SK-N-SH treated with all-trans-retinoic acid at 6 μM for 48 hours (cell line): Measurements from ENCODE around the gene FAM216B.

Experiments used
- ATAC-seq: fragments of 200-7000 bp; cut with Tn5 transposase; 3 replicates; pipeline ENCODE4 v1.9.1; 2020; ENCODE audit warnings: mild to moderate bottlenecking, moderate library complexity
- ARNTL ChIP-seq: fragments of 450-650 bp; formaldehyde crosslinking; IDR thresholded peaks from 2 replicates; pipeline ENCODE4 v1.5.0; 2020; ENCODE audit warnings: low read depth, mild to moderate bottlenecking, moderate library complexity, borderline replicate concordance
- BACH2 ChIP-seq: fragments of 250-450 bp; sonication (Bioruptor Pico); IDR thresholded peaks from 2 replicates; pipeline ENCODE4 v1.9.0; 2021; ENCODE audit warnings: mild to moderate bottlenecking, borderline replicate concordance
- CSDC2 ChIP-seq: fragments of 250-450 bp; sonication (Bioruptor Pico); IDR thresholded peaks from 2 replicates; pipeline ENCODE4 v1.5.0; 2020; ENCODE audit warnings: mild to moderate bottlenecking, moderate library complexity
- CSRNP3 ChIP-seq: fragments of 250-450 bp; sonication (Bioruptor Pico); IDR thresholded peaks from 2 replicates; pipeline ENCODE4 v1.5.1; 2021; ENCODE audit warnings: mild to moderate bottlenecking, moderate library complexity
- ESRRG ChIP-seq: fragments of 250-450 bp; sonication (Bioruptor Pico); IDR thresholded peaks from 2 replicates; pipeline ENCODE4 v1.6.1; 2021; ENCODE audit warnings: mild to moderate bottlenecking
- GLIS3 ChIP-seq: fragments of 250-450 bp; sonication (Bioruptor Pico); IDR thresholded peaks from 2 replicates; pipeline ENCODE4 v1.5.0; 2020; ENCODE audit warnings: mild to moderate bottlenecking, moderate library complexity
- OSR1 ChIP-seq: fragments of 250-450 bp; sonication (Bioruptor Pico); IDR thresholded peaks from 2 replicates; pipeline ENCODE4 v1.8.0; 2022; ENCODE audit warnings: moderate library complexity, mild to moderate bottlenecking, inconsistent platforms
- PPARA ChIP-seq: fragments of 250-450 bp; sonication (Bioruptor Pico); IDR thresholded peaks from 2 replicates; pipeline ENCODE4 v1.5.0; 2020; ENCODE audit warnings: mild to moderate bottlenecking, borderline replicate concordance
- RARB ChIP-seq: fragments of 250-450 bp; sonication (Bioruptor Pico); IDR thresholded peaks from 2 replicates; pipeline ENCODE4 v1.8.0; 2021; ENCODE audit warnings: mild to moderate bottlenecking, moderate library complexity
- SNAI2 ChIP-seq: fragments of 250-450 bp; sonication (Bioruptor Pico); IDR thresholded peaks from 2 replicates; pipeline ENCODE4 v1.5.0; 2020; ENCODE audit warnings: mild to moderate bottlenecking, moderate library complexity
- TCF4 ChIP-seq: fragments of 250-450 bp; sonication (Bioruptor Pico); IDR thresholded peaks from 2 replicates; pipeline ENCODE4 v1.8.0; 2021; ENCODE audit warnings: mild to moderate bottlenecking, moderate library complexity, borderline replicate concordance
- TOX ChIP-seq: fragments of 250-450 bp; sonication (Bioruptor Pico); IDR thresholded peaks from 2 replicates; pipeline ENCODE4 v1.8.0; 2021; ENCODE audit warnings: mild to moderate bottlenecking, moderate library complexity, borderline replicate concordance
- TSHZ2 ChIP-seq: fragments of 250-450 bp; sonication (Bioruptor Pico); IDR thresholded peaks from 2 replicates; pipeline ENCODE4 v1.5.0; 2020; ENCODE audit warnings: mild to moderate bottlenecking, moderate library complexity
- ZC3H10 ChIP-seq: fragments of 250-450 bp; sonication (Bioruptor Pico); IDR thresholded peaks from 2 replicates; pipeline ENCODE4 v1.5.1; 2021; ENCODE audit warnings: mild to moderate bottlenecking, moderate library complexity
- ZFP3 ChIP-seq: fragments of 250-450 bp; sonication (Bioruptor Pico); IDR thresholded peaks from 2 replicates; pipeline ENCODE4 v1.5.0; 2020; ENCODE audit warnings: mild to moderate bottlenecking, moderate library complexity
- ZFP30 ChIP-seq: fragments of 450-650 bp; formaldehyde crosslinking; IDR thresholded peaks from 2 replicates; pipeline ENCODE4 v1.5.0; 2022; ENCODE audit warnings: mild to moderate bottlenecking, moderate library complexity
- ZNF565 ChIP-seq: fragments of 450-650 bp; formaldehyde crosslinking; conservative IDR thresholded peaks from 2 replicates; pipeline ENCODE4 v1.5.0; 2020; ENCODE audit warnings: low read depth, mild to moderate bottlenecking, moderate library complexity
- ZNF70 ChIP-seq: fragments of 450-650 bp; formaldehyde crosslinking; IDR thresholded peaks from 2 replicates; pipeline ENCODE4 v1.5.0; 2020; ENCODE audit warnings: mild to moderate bottlenecking, moderate library complexity
- ZNF8 ChIP-seq: fragments of 450-650 bp; formaldehyde crosslinking; IDR thresholded peaks from 2 replicates; pipeline ENCODE4 v1.5.0; 2020; ENCODE audit warnings: mild to moderate bottlenecking, moderate library complexity
- TF ChIP-seq, protein P1 (sequence below): fragments of 250-450 bp; sonication (Bioruptor Pico); IDR thresholded peaks from 2 replicates; pipeline ENCODE4 v1.5.1; 2020; ENCODE audit warnings: low read depth, mild to moderate bottlenecking, moderate library complexity
- TF ChIP-seq, protein P2 (sequence below): fragments of 250-450 bp; sonication (Bioruptor Pico); IDR thresholded peaks from 2 replicates; pipeline ENCODE4 v1.8.0; 2021; ENCODE audit warnings: low read depth, mild to moderate bottlenecking, moderate library complexity, borderline replicate concordance

FAM216B gene

GRCh38 chr13:42746866-42747265 is 34.5 kb upstream of the FAM216B start:
- TF ChIP-seq ZNF70 (CRISPR knock-in tag): no peak
- no peak for TF ChIP-seq TSHZ2 (CRISPR knock-in tag)
- no peak for TF ChIP-seq GLIS3 (CRISPR knock-in tag)
- TF ChIP-seq ARNTL (CRISPR knock-in tag): no peak
- TF ChIP-seq ESRRG: no peak
- TF ChIP-seq ZFP3: no peak
- TF ChIP-seq BACH2 (CRISPR knock-in tag): no peak
- TF ChIP-seq ZNF8 (CRISPR knock-in tag): no peak
- no peak for TF ChIP-seq TOX (CRISPR knock-in tag)
- no peak for TF ChIP-seq TCF4 (CRISPR knock-in tag)
- no peak for TF ChIP-seq RARB (CRISPR knock-in tag)
- TF ChIP-seq, protein P1, sequence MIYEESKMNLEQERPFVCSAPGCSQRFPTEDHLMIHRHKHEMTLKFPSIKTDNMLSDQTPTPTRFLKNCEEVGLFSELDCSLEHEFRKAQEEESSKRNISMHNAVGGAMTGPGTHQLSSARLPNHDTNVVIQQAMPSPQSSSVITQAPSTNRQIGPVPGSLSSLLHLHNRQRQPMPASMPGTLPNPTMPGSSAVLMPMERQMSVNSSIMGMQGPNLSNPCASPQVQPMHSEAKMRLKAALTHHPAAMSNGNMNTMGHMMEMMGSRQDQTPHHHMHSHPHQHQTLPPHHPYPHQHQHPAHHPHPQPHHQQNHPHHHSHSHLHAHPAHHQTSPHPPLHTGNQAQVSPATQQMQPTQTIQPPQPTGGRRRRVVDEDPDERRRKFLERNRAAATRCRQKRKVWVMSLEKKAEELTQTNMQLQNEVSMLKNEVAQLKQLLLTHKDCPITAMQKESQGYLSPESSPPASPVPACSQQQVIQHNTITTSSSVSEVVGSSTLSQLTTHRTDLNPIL (CRISPR knock-in tag): no peak
- no peak for TF ChIP-seq CSDC2 (CRISPR knock-in tag)
- no peak for ATAC-seq

GRCh38 chr13:42747399-42747873 is 33.9 kb upstream of the FAM216B start:
- no peak; the same call in 1 of the 3 replicates for ATAC-seq
- TF ChIP-seq GLIS3 (CRISPR knock-in tag) (no peak), ZC3H10 (CRISPR knock-in tag) (no peak), CSRNP3 (CRISPR knock-in tag) (no peak), ZNF70 (CRISPR knock-in tag) (no peak), ARNTL (CRISPR knock-in tag) (no peak), RARB (CRISPR knock-in tag) (no peak), TSHZ2 (CRISPR knock-in tag) (no peak), ZFP3 (no peak), OSR1 (CRISPR knock-in tag) (no peak), CSDC2 (CRISPR knock-in tag) (no peak), PPARA (CRISPR knock-in tag) (no peak), ZFP30 (CRISPR knock-in tag) (no peak), TCF4 (CRISPR knock-in tag) (no peak), ZNF565 (CRISPR knock-in tag) (no peak)
- TF ChIP-seq, protein P2, sequence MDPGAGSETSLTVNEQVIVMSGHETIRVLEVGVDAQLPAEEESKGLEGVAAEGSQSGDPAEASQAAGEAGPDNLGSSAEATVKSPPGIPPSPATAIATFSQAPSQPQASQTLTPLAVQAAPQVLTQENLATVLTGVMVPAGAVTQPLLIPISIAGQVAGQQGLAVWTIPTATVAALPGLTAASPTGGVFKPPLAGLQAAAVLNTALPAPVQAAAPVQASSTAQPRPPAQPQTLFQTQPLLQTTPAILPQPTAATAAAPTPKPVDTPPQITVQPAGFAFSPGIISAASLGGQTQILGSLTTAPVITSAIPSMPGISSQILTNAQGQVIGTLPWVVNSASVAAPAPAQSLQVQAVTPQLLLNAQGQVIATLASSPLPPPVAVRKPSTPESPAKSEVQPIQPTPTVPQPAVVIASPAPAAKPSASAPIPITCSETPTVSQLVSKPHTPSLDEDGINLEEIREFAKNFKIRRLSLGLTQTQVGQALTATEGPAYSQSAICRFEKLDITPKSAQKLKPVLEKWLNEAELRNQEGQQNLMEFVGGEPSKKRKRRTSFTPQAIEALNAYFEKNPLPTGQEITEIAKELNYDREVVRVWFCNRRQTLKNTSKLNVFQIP (CRISPR knock-in tag): no peak

DNA sequence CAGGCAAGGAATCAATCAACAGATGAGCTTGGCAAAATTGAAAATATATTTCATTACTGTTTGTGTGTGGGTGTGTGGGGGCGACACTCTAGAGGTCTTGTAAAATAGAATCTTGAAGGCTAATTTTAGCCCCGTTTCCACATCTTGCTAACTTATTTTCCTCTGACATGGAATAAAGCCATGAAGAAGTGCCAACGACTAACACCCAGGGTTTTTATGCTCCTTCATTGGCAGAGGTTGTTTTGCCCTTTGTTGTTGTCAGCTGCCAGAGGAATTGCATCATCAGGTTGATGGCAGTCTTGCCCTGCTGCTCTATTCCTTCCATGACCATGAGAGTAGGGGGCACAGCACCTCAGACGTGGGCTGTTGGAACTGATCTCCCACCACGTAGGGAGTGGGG is 30.6 kb upstream of the FAM216B start:
- ATAC-seq: no peak
- TF ChIP-seq TCF4 (CRISPR knock-in tag): no peak
- no peak for TF ChIP-seq RARB (CRISPR knock-in tag)
- TF ChIP-seq TOX (CRISPR knock-in tag): no peak
- no peak for TF ChIP-seq ZFP30 (CRISPR knock-in tag)
- TF ChIP-seq ZNF8 (CRISPR knock-in tag): no peak
- TF ChIP-seq TSHZ2 (CRISPR knock-in tag): no peak
- no peak for TF ChIP-seq ZFP3
- no peak for TF ChIP-seq OSR1 (CRISPR knock-in tag)
- no peak for TF ChIP-seq ARNTL (CRISPR knock-in tag)
- no peak for TF ChIP-seq SNAI2
- no peak for TF ChIP-seq GLIS3 (CRISPR knock-in tag)
- no peak for TF ChIP-seq ZC3H10 (CRISPR knock-in tag)
- TF ChIP-seq BACH2 (CRISPR knock-in tag): no peak
- no peak for TF ChIP-seq PPARA (CRISPR knock-in tag)
